Right kidney (tissue), 1 donor: Measurements from ENCODE around the gene RMND5A.

Source experiments
- DNase-seq: peaks from one replicate; pipeline ENCODE4 v3.0.0-alpha.2; 2016

RMND5A gene

GRCh38 chr2:86826951-86827350, 106.9 kb downstream of the RMND5A start:
- no peak for DNase-seq
